Measurements from ENCODE around the gene AMOTL2.

GRCh38 chr3:134307425-134307824, 66.8 kb downstream of the AMOTL2 start:
- TF ChIP-seq CTCF (IDR thresholded peaks at IDR 0.05; ENCODE audit: borderline replicate concordance, extremely low read depth, low read length, poor library complexity, severe bottlenecking) (no peak), EZH2 (IDR thresholded peaks at IDR 0.05; ENCODE audit: borderline replicate concordance, low read depth, low read length, severe bottlenecking) (no peak)
